ENCODE results near the gene H2AZ2.
"Not testable (repeated sequence)": the region's sequence is repeated elsewhere in the genome, so short reads cannot be mapped to it uniquely, and the experiment has no call there.

Gene H2AZ2

DNA sequence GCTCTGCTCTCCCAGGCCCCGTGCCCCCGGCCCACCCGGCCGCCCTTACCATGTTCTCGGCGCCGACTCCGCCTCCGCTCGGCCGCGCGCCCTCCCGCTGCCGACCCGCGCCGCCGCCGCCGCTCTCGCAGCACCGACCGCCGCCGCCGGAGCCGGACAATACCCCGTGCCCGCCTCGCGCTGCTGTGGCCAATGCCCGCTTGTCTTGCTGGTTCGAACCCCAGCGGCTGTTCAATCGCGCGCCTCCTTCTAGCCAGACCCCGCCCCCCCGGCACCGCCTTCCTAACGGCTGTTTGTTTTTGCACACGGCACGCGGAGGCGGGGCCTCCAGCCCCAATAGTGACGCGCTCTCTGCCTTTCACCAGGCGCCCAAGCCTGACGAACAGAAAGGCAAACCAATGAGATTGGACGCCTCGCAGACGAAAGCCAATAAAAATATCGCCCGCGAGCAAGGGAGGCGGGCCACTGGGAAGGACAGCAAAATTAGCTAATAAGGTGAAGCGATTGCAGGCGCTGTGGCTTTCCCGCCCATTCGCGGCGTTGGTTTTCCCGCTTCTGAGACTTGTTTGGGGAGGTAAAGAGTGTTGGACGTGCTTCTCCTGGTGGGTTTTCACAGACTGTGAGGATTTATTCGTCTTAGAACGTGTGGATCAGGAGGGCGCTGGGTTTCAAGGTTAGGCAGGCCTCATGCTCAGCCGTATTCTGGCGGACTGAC is at the start of gene H2AZ2:
Gene H2AZ2 (minus strand): TSS at position 168 of the 715 bp plus-strand sequence. CDS start 116 bp downstream, at position 52.
- DNase-seq: peak; percentile 100

DNA sequence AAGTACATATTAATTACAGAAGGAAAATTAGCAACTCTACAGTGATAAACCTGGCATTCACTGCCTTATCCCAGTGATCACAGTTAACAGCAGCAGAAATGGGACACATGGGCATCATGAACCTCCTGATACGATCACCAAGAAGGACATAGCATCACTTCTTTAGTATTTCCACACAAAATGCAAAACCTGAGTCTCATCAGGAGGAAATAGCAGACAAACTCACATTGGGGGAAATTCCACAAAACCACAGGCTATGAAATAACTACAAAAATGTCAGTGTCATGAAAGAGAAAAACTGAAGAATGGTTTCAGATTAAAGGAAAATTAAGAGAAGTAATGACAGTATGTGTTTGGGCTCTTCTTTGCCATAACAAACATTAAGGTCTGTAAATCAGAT is 49.4 kb upstream of the H2AZ2 start:
- DNase-seq: no peak

DNA sequence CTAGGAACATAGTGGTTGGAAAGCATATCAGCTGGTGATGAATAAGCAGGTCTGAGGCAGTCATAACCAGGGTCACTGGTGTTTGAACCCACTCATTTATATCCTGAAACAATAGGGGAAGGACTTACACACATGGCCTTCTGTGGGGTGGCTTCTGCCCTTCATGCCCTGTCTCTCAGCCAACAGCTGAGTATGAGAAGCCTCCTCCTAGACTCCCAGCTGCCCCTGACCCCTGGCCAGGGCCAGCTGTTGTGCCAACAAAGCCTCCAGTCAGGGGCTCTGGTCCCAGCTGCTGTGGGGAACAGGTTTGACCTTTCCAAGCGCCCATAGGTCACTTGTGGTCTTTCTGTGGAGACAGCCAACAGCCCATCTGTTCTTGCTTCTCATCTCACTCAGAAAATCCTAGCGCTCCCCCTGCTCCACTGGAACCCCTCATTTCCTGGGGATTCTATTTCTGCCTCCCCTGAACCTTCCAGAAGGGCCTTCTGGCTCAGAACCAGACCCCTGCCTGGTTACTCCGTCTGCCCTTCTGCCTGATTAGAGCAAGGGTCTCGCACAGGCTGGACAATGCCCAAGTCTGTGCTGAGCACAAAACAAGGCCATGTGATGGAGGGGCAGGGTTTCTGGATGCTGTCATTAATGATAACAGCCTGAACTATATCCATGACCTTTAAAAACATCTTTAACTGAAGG is 47.1 kb upstream of the H2AZ2 start:
- DNase-seq: no peak

DNA sequence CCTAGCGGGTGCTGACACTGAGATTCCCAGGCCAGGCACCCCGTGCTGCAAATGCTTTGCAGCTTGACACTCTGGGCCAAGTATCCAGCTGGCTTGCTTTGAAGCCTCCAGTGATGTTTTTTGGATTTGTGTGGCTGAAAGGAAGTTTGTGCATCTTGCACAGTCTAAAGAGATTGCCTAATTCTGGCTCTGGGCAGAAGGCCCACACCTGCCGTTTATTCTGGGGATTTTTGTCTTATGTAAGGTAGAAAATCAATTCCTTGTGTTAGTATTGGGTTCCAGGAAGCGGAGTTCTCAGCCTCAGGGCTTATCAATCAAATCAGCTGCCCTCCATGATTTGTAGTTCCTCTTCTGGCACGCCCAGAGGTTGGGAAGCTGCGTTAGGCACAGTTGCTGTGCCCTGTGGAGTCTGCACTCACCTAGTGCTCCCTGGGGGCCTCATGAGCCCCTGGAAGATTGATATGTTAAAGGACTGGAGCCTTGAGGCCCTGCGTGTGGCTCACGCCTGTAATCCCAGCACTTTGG is 45.9 kb upstream of the H2AZ2 start:
- no peak for DNase-seq

DNA sequence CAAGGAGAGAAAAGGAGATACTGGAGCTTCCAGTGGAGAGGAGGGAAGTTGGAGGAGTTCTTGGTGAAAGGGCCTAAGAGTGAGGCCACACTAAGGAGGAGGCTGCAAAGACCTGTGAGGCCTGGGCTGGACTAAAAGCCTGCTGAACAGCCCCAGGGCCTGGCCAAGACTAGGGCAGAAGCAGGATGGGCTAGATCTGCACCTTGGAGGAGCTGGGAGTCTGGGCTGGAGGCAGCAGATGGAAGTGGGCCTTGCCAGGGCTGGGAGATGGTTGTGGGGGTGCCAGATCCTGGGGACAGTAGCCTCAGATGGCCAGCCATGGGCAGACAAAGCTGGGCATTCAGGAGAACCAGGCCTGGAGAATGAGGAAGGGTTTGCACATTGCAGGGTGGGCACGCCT is 43.9 kb upstream of the H2AZ2 start:
- DNase-seq: no peak

DNA sequence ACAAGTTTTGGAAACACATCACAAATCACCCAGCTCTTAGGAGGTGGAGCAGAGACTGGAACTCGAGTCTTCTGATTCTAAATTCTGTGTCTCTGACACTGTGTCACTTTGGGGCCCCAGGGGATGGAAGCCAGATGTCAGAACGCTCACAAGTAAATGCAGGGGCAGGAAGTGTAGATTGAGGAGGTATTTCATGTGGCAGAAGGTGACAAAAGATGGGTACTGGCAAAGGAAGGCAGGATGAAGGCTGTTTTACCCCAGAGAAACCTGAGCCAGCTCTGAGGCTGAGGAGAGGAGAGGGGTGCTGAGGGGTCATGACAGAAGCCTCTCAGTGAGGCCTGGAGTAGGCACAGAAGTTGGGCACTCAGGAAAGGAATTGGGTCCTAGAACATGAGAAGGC is 43.5 kb upstream of the H2AZ2 start:
- DNase-seq: no peak

DNA sequence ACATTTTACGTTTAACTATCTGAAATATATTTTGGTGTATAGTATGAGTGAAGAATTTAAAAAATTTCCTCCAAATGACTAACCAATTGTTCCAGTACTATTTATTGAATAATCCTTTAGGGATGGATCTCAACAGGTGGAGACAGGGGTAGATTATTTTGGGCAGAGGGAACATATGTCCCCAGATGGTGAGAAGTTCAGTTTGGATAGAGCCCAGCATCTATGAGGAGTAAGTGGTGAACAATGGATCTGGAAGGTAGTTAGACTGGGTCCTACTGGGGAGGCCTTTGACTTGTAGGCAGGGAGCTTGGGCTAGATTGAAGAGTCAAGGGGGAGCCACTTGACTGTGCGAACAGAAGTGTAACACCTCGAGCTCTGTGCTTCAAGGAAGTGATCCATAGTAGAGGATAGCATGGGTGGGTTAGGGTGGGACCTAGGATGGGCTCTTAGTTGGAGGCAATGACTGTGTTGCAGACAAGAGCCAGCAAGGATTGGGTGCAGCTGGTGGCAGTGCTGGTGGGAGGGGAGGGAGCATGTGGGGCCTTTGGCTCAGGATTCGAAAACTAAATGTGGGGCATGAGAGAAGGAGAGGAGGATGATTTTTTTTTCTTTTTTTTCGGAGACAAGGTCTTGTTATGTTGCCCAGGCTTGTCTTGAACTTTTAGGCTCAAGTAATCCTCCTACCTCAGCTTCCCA is 41.3 kb upstream of the H2AZ2 start:
- DNase-seq: no peak

DNA sequence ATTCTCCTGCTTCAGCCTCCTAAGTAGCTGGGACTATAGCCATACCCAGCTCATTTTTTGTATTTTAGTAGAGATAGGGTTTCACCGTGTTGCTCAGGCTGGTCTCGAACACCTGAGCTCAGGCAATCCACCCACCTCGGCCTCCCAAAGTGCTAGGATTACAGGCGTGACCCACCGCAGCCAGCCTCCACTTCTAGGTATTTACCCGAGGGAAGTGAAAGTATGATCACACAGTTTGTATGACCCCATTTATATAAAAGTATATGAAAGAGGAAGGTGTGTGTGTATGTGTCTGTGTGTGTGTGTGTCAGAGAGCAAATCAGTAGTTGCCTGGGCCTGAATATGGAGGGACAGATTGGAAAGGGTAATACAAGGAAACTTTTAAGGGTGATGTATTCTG is 39.4 kb upstream of the H2AZ2 start:
- no peak for DNase-seq

DNA sequence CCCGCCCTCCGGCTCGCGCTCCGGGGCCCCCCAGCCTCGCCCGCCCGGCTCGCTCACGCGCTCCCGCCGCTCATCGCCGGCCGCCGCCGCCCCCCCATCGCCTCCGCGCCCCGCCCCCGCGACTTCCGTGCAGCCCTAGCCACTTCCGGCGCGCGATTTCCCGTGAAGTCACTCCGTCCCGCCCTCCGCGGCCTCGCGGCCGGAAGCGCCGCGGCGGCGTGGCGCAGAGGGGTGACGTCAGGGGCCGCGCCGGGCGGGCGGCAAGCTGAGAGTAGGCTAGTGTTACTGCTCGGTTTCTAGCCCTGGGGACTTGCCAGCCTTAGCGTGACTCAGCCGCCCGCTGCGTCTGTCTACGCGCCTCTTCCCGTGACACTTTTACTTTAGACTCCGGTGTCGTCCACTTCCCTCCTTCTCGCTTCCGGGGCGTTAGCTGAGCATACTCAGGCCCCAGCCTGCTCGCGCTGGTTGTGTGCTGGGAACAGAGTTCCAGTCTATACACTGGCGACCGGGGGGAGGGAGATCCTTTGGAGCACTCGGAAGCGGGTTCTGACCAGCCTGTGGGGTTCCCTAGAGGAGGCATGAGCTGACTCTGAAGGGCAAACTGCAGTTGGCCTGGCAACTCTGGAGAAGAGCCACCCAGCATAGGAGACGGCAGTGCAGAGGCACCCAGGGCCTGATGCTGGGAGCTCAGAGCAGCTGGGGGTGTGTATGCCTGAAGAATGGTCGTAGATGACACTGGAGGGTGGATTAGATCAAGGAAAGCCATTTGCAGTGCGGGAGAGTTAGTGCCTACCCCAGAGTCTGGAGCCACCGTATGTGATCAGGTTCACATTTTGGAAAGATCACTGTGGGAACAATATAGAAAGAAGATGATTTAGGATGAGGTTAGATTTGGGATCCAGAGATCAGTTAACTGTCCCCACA is 37.8 kb upstream of the H2AZ2 start, which contains the start of gene PURB:
Gene PURB (minus strand): TSS at position 137 of the 924 bp plus-strand sequence. CDS start 182 bp downstream, outside the sequence.
- DNase-seq: peak; percentile 92 to 97

DNA sequence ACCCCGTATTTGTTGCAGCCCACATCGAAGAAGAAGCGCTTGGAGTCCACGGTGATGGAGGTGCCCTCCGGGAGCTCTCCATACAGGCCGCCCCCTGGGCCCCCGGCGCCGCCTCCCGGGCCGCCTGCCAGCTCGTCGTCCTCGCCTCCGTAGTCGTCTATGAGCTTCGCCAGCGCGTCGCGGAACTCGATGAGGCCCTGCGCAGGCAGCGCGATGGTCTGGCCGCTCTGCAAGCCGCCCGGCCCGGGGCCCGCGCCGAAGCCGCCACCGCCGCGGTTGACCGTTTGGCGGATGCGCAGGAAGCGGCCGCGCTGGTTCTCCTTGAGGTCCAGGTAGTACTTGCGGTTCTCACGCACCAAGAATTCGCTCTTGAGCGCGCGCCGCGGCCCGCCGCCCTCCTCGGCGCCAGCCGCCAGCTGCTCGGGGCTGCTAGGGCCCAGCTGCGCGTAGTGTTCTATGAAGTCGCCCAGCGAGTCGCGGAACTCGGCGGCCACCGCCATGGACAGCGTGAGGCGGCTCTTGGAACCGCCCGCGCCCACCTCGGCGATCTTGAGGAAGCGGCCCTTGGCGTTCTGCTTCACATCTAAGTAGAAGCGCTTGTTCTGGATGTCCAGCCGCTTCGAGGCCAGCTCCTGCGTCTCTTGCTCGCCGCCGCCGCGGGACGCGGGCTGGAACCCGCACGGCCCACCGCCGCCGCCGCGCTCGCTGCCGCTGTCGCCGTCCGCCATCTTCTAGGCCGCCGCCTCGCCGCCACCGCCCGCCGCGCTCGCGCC is 36.9 kb upstream of the H2AZ2 start:
- no peak for DNase-seq

DNA sequence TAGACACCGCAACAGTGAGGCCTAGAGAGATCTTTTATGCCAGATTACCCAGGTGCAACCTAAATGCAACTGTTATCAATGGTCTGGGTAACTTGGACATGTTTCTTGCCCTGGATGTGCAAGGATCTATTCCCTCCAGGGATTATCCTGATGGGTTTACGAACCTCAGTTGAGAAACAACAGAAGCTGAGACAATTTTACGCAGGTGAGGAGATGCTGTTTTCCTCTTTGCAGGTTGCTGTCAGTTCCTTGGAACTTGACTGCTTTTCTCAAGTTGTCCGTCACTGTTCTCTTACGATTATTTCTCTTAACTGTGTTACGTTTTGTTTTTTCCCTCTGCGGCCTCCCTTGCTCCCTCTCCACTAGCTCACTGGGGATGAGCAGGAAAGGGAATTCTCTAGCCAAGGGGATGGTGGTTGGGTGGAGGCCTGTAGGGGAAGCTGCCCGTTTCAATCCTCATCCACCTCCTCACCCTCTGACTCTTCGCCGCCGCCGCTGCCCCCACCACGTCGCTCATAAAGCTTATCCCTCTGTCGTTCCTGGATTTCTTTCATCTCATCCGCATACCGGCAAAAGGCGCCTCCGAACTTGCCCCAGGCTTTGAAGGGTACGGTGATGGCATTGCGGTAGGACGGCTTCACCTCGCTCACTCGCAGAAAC is 36.2 kb upstream of the H2AZ2 start:
- DNase-seq: no peak

DNA sequence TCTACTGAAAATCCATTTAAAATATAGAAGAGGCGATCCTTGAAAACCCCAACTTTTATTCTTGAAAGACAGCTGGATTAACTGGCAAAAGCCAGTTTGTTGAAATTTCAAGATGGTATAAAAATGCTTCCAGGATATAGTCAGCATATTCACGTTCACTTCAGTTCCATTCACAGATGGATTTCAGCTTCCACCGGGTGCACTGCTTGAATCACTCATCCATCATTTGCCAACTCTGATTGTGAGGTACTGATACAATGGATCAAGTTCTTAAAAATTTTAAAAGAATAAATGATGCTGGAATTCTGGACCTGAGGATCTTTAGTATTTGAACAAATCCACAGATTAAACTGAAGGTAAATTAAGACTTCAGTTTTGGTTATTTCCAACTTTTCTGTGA is 35.0 kb upstream of the H2AZ2 start:
- DNase-seq: no peak

DNA sequence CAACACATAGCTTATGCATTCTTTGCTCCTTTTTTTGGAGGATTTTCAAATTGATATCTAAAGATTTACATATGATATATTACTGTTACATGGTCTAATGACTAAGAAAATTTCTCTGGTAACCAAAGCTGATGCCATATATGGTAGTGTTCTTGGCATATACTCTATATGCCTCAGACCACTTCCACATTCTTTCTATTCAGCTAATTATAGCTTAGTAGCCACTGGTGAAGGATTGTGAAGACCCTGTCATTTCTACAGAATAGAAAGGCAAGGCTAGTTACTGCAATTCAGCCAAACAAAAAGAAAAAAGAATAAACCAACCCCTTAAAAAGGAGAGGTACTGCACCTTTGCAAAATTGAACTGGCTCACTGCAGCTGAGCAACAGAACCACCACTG is 33.7 kb upstream of the H2AZ2 start:
- no peak for DNase-seq

DNA sequence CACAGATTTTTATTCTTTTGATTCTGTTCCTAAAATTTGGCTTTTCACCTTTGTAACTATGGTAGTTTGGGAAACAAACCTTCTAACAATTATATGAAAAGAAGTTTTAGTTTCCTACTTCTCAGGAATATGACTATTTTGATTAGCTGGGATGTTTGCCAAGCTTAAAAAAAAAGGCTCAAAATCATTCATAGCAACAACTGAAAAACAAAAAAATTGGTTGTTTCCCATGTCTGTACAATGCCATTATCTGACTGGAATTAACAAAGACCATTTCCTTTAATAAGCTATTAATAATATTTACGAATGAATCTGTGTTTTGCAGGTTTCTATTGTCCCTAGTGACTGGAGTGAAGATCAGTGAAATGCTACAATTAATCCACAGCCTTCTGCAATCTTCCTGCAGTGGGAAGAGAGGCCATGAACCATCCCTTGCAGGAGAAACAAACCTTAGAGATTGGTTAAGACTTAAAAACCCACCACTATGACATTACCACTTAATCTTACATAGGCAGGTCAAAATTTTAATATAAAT is 33.2 kb upstream of the H2AZ2 start:
- no peak for DNase-seq

DNA sequence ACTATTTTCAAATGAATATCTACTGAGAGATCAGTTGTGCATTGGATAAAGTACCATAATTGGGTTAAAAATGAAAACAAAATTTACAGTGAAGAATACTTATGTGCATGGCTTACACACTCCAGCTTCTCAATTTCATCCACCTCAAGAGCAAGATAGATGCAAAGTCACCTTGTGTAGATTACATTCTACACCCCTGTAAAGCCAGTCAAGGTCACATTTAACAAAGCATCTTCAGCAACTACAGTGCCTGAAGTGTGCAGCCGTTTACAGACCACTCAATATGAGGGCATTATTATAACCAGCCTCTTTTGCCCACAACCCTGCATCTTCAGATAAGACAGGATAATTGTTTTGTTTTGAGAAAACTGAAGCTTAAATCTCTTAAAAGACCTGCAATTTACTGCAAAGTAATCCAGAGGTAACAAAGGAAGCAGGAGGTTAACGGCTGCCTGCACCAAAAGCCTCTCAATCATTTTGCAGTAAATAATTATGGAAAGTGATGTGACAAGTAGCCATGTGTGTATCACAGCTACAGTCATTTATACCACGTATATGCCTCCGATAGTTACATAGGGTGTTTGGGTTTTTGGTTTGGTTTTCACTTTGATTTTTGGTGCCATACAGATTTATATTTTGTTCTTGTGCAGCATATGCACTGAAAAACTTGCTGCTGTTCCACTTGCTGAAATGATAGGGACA is 32.6 kb upstream of the H2AZ2 start:
- DNase-seq: no peak

DNA sequence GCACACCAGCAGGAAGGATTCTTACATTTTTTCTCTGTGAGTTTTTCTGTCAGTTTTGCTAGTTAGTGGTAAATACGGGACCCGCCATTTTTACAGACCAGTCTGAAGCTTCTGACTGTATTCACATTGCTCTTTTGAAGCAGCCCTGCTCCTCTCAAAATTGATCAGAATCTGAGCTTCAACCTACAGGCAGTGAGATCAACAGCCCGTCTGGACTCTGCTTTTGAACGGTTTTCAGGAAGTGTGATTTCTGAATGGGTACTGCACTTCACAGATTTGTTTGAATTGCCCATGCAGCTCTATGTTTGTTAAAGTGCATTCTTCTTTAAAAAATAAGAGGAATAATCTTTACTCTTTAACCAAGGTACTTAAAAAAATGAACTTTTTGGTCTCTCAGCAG is 28.5 kb upstream of the H2AZ2 start:
- no peak for DNase-seq

DNA sequence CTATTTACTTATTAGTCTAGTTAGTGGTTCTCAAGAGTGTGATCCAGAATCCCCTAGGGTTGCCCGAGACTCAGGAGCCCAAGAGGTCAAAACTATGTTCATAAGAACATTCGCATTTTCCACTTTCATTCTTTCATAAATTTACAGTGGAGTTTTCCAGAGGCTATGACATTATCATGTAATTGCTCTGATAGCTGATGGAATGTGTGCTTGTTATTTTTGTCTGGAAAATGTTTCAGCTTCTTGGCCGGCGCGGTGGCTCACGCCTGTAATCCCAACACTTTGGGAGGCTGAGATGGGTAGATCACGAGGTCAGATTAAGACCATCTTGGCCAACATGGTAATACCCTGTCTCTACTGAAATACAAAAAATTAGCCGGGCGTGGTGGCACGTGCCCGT is 27.4 kb upstream of the H2AZ2 start:
- DNase-seq: no peak

DNA sequence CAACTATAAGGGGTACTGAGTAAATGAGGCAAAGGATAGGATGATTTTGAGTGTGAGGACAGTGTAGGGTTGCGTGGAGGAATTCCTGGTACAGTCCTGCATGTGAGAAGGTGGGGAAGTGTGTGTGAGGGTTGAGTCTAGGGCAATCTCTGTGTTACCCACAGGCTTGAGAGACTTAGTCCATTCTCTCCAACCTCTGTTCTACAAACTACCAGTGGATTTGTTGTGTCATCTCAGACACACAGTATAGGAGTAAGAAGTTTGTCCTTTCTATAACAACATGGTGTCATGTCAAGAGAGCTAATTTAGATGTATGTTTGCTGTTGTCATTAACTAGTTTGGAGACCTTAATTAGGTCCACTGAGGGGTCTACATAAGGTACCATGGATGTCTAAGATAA is 24.9 kb upstream of the H2AZ2 start:
- DNase-seq: no peak

DNA sequence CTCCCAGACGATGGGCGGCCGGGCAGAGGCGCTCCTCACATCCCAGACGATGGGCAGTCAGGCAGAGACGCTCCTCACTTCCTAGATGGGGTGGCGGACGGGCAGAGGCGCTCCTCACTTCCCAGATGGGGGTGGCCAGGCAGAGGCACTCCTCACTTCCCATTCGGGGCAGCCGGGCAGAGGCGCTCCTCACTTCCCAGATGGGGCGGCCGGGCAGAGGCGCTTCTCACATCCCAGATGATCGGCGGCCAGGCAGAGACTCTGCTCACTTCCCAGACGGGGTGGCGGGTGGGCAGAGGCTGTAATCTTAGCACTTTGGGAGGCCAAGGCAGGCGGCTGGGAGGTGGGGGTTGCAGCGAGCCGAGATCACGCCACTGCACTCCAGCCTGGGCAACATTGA is 24.0 kb upstream of the H2AZ2 start:
- DNase-seq: not testable (repeated sequence)

DNA sequence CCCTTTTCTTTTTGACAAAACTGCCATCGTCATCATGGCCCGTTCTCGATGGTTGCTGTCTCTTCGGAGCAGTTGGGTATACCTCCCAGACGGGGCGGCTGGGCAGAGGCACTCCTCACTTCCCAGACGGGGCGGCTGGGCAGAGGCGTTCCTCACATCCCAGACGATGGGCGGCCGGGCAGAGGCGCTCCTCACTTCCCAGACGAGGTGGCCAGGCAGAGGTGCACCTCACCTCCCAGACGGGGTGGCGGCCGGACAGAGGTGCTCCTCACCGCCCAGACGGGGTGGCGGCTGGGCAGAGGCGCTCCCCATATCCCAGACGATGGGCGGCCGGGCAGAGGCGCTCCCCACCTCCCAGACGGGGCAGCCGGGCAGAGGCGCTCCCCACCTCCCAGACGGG is 22.9 kb upstream of the H2AZ2 start:
- not testable (repeated sequence) for DNase-seq

Data from NCI-H1930 (cell line).